ENCODE data around the gene LRRC18. TPM values are rescaled to one million over a fixed set of nuclear protein-coding genes. Genes with fewer than 3 reads are reported as not detected.

The LRRC18 gene
- total RNA-seq, 4 donors from 2014 or later = not detected

- Histone ChIP-seq H3K9me3 (no peaks in the 10 kb centered on the region), H3K36me3 (no peaks in the 10 kb centered on the region), H3K4me1 (no peaks in the 10 kb centered on the region), H3K27me3 (no peaks in the 10 kb centered on the region), H3K27ac (replicated peaks in 1 of 4) (no peak overlapping the region), H3K4me3 (no peak overlapping the region)
- no peak for TF ChIP-seq POLR2A (IDR thresholded peaks at IDR 0.05; ENCODE audit: low read depth)
- TF ChIP-seq, protein P1, sequence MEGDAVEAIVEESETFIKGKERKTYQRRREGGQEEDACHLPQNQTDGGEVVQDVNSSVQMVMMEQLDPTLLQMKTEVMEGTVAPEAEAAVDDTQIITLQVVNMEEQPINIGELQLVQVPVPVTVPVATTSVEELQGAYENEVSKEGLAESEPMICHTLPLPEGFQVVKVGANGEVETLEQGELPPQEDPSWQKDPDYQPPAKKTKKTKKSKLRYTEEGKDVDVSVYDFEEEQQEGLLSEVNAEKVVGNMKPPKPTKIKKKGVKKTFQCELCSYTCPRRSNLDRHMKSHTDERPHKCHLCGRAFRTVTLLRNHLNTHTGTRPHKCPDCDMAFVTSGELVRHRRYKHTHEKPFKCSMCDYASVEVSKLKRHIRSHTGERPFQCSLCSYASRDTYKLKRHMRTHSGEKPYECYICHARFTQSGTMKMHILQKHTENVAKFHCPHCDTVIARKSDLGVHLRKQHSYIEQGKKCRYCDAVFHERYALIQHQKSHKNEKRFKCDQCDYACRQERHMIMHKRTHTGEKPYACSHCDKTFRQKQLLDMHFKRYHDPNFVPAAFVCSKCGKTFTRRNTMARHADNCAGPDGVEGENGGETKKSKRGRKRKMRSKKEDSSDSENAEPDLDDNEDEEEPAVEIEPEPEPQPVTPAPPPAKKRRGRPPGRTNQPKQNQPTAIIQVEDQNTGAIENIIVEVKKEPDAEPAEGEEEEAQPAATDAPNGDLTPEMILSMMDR (IDR thresholded peaks at IDR 0.05) = no peak
- TF ChIP-seq EP300 (IDR thresholded peaks at IDR 0.05) = no peak
- no peak for TF ChIP-seq POLR2AphosphoS5 (IDR thresholded peaks at IDR 0.05)
- no peak for DNase-seq (ENCODE audit: extremely low spot score)
- intact Hi-C loops (cut with DNase I) = no loop called here
- 69% methylated on average over 6 of the region's 6 CpGs for WGBS
These were observed 577 bp downstream of the LRRC18 start for GRCh38 chr10:48938990-48939536.

GRCh38 chr10:48938281-48938680 lies 1.4 kb downstream of the LRRC18 start:
- Histone ChIP-seq H3K36me3 (no peaks in the 10 kb centered on the region), H3K9me3 (no peaks in the 10 kb centered on the region), H3K27ac (replicated peaks in 1 of 4) (no peak overlapping the region), H3K27me3 (no peaks in the 10 kb centered on the region), H3K4me1 (no peaks in the 10 kb centered on the region), H3K4me3 (no peak overlapping the region)
- intact Hi-C loops (cut with DNase I) = no loop called here
- 100% methylated on average over 1 of the region's 2 CpGs for WGBS
- DNase-seq (ENCODE audit: extremely low spot score) = no peak
- TF ChIP-seq EP300 (IDR thresholded peaks at IDR 0.05) (no peak), POLR2AphosphoS5 (IDR thresholded peaks at IDR 0.05) (no peak), POLR2A (IDR thresholded peaks at IDR 0.05; ENCODE audit: low read depth) (no peak)
- TF ChIP-seq, protein P1 (IDR thresholded peaks at IDR 0.05) = no peak

- no peaks in the 10 kb centered on the region for H3K4me1 ChIP-seq
- TF ChIP-seq POLR2A (IDR thresholded peaks at IDR 0.05; ENCODE audit: low read depth) (no peak), EP300 (IDR thresholded peaks at IDR 0.05) (no peak), POLR2AphosphoS5 (IDR thresholded peaks at IDR 0.05) (no peak)
- TF ChIP-seq, protein P1 (IDR thresholded peaks at IDR 0.05) = no peak
- intact Hi-C loops (cut with DNase I) = no loop called here
- no peaks in the 10 kb centered on the region for H3K27me3 ChIP-seq
- 89% methylated on average over 3 of the region's 3 CpGs for WGBS
- no peak overlapping the region for H3K4me3 ChIP-seq
- H3K36me3 ChIP-seq = no peaks in the 10 kb centered on the region
- no peak for DNase-seq (ENCODE audit: extremely low spot score)
- no peak overlapping the region for H3K27ac ChIP-seq (replicated peaks in 1 of 4)
- no peaks in the 10 kb centered on the region for H3K9me3 ChIP-seq
These were observed 1.8 kb downstream of the LRRC18 start for GRCh38 chr10:48937796-48938195.

GRCh38 chr10:48935577-48935976 lies 4.1 kb downstream of the LRRC18 start:
- TF ChIP-seq POLR2A (IDR thresholded peaks at IDR 0.05; ENCODE audit: low read depth) (no peak), POLR2AphosphoS5 (IDR thresholded peaks at IDR 0.05) (no peak)
- Histone ChIP-seq H3K9me3 (no peaks in the 10 kb centered on the region), H3K27me3 (no peaks in the 10 kb centered on the region), H3K36me3 (no peaks in the 10 kb centered on the region), H3K27ac (replicated peaks in 1 of 4) (no peak overlapping the region), H3K4me1 (no peaks in the 10 kb centered on the region), H3K4me3 (no peak overlapping the region)
- no peak for DNase-seq (ENCODE audit: extremely low spot score)
- intact Hi-C loops (cut with DNase I) = no loop called here

DNA sequence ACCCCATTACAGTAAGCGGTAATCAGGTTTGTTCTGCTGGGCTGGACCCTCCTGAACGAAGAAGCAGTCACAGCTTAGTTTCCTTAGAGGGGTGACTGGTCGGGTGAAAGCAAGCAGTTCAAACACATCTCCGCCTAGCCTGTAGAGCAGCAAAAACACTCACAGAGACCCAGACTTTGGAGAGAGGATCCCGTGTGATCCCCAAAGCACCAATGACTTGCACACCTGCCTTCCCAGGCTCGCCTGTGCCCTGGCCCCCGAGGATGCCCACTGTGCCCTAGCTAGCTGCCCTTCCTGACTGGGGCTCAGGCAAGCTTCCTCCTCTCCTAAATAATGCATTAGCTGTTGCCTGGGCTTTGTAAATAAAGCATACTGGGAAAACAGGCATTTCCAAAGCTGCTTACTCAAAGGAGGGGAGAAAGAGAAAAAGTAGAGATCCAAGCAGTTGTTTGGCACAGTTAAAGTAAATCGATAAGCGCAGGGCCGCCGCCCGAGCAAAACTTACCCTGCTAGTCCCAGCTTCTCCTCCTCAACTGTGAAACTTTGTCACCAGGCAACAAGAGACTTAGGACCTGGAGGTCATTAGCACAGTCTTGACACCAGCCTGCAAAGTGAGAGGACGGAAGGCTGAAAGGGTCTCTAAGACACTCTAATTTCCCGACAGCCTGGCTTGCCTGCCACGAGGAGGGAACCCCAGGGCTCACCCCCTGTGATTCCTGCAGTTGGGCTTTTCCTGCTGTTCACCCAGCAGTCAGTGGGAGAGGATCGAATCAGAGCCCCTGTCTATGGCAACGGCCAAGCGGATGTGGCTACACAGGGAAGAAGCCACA lies 4.8 kb downstream of the LRRC18 start:
- no peak for DNase-seq (ENCODE audit: extremely low spot score)
- 61% methylated on average over 17 of the region's 18 CpGs for WGBS
- Histone ChIP-seq H3K4me3 (no peak overlapping the region), H3K4me1 (no peaks in the 10 kb centered on the region), H3K27me3 (no peaks in the 10 kb centered on the region), H3K9me3 (no peaks in the 10 kb centered on the region), H3K36me3 (no peaks in the 10 kb centered on the region), H3K27ac (replicated peaks in 1 of 4) (no peak overlapping the region)
- intact Hi-C loops (cut with DNase I) = no loop called here
- TF ChIP-seq POLR2A (IDR thresholded peaks at IDR 0.05; ENCODE audit: low read depth) (no peak), POLR2AphosphoS5 (IDR thresholded peaks at IDR 0.05) (no peak)
